ENCODE measurements around the gene SMG6. TPM values are rescaled to one million over a fixed set of nuclear protein-coding genes. Genes with fewer than 3 reads are reported as not detected.

SMG6 gene
- total and polyA plus RNA-seq, 7 experiments from 2014 or later, result 8.6 to 65.3 (median 52.7) TPM

GRCh38 chr17:2212400-2212981 is 91.1 kb downstream of the SMG6 start:
- intact Hi-C loops (cut with micrococcal nuclease), result no loop called here
- H3K36me3 Mint-ChIP-seq, result peaks cover 0 to 24% (median 8%) of the 10 kb centered on the region in 5 donors
- H3K9me3 Mint-ChIP-seq, result no peaks in the 10 kb centered on the region
- ATAC-seq (no peak), DNase-seq (no peak)
- Histone ChIP-seq H3K4me1 (ENCODE audit: control insufficient read depth in 2 of 2, insufficient read depth in 2 of 2, low read length in 2 of 2) (peaks cover 34 to 57% of the 10 kb centered on the region in 2 donors), H3K27ac (ENCODE audit: low read depth, low read length) (peak overlapping the region; percentile 89), H3K4me3 (ENCODE audit: low read length) (no peak overlapping the region), H3K27me3 (ENCODE audit: control insufficient read depth in 2 of 2, insufficient read depth in 2 of 2, low read length in 2 of 2) (no peaks in the 10 kb centered on the region), H3K36me3 (ENCODE audit: control insufficient read depth in 2 of 3, insufficient read depth in 3 of 3, low read length in 3 of 3) (no peaks in the 10 kb centered on the region), H3K9me3 (ENCODE audit: control insufficient read depth in 2 of 3, low read length in 3 of 3) (no peaks in the 10 kb centered on the region)
- no peaks in the 10 kb centered on the region for H3K27me3 Mint-ChIP-seq
- POLR2A ChIA-PET, result interaction anchor here (0.5 to 1.3 kb wide), 2 partner anchors 15 to 584 kb away, joined by 3 to 5 read pairs; no protein-coding TSS in a partner anchor
- peak overlapping the region; percentile 1 to 85 (median 66) for H3K4me3 Mint-ChIP-seq
- peaks cover 38 to 79% (median 66%) of the 10 kb centered on the region in 7 donors for H3K4me1 Mint-ChIP-seq
- CTCF ChIA-PET, result interaction anchor here (3.3 kb wide), 1 partner anchor 32 kb away, joined by 13 read pairs; no protein-coding TSS in a partner anchor
- peak overlapping the region; percentile 92 to 98 (median 97) for H3K27ac Mint-ChIP-seq

- H3K9me3 ChIP-seq (ENCODE audit: control insufficient read depth in 2 of 3, low read length in 3 of 3), result no peaks in the 10 kb centered on the region
- Mint-ChIP-seq H3K9me3 (no peaks in the 10 kb centered on the region), H3K4me1 (peaks cover 38 to 75% (median 62%) of the 10 kb centered on the region in 7 donors), H3K27ac (peak overlapping the region; percentile 92 to 98 (median 97)), H3K4me3 (peak overlapping the region in 9 of 10 donors; percentile 9 to 85 (median 66)), H3K36me3 (peaks cover 0 to 22% (median 8%) of the 10 kb centered on the region in 5 donors), H3K27me3 (no peaks in the 10 kb centered on the region)
- H3K27me3 ChIP-seq (ENCODE audit: control insufficient read depth in 2 of 2, insufficient read depth in 2 of 2, low read length in 2 of 2), result no peaks in the 10 kb centered on the region
- peaks cover 33 to 56% of the 10 kb centered on the region in 2 donors for H3K4me1 ChIP-seq (ENCODE audit: control insufficient read depth in 2 of 2, insufficient read depth in 2 of 2, low read length in 2 of 2)
- H3K27ac ChIP-seq (ENCODE audit: low read depth, low read length), result peak overlapping the region; percentile 89
- no peak for DNase-seq
- ChIA-PET POLR2A (interaction anchor here (0.5 to 0.6 kb wide), 2 partner anchors 288 to 584 kb away, joined by 3 read pairs; no protein-coding TSS in a partner anchor), CTCF (interaction anchor here (0.6 to 1.0 kb wide), 2 partner anchors 41 to 856 kb away, joined by 4 to 6 read pairs; no protein-coding TSS in a partner anchor)
- H3K36me3 ChIP-seq (ENCODE audit: control insufficient read depth in 2 of 3, insufficient read depth in 3 of 3, low read length in 3 of 3), result no peaks in the 10 kb centered on the region
- ATAC-seq, result no peak
- no peak overlapping the region for H3K4me3 ChIP-seq (ENCODE audit: low read length)
- intact Hi-C loops (cut with micrococcal nuclease), result no loop called here
Measured at GRCh38 chr17:2211661-2212399, 91.8 kb downstream of the SMG6 start.

- intact Hi-C loops (cut with micrococcal nuclease), result no loop called here
- Mint-ChIP-seq H3K27ac (peak overlapping the region in 7 of 9 donors; percentile 4 to 87 (median 72)), H3K4me3 (peak overlapping the region in 1 of 10 donors; percentile 25), H3K4me1 (peaks cover 34 to 64% (median 51%) of the 10 kb centered on the region in 7 donors), H3K36me3 (peaks cover 0 to 20% (median 8%) of the 10 kb centered on the region in 5 donors), H3K9me3 (no peaks in the 10 kb centered on the region), H3K27me3 (no peaks in the 10 kb centered on the region)
- ChIA-PET CTCF (interaction anchor here (0.6 to 1.0 kb wide), 3 partner anchors 40 to 855 kb away, joined by 4 to 6 read pairs (median 4); no protein-coding TSS in a partner anchor), POLR2A (no interaction called here)
- H3K27me3 ChIP-seq (ENCODE audit: control insufficient read depth in 2 of 2, insufficient read depth in 2 of 2, low read length in 2 of 2), result no peaks in the 10 kb centered on the region
- DNase-seq, result no peak
- peak overlapping the region; percentile 16 for H3K27ac ChIP-seq (ENCODE audit: low read depth, low read length)
- H3K36me3 ChIP-seq (ENCODE audit: control insufficient read depth in 2 of 3, insufficient read depth in 3 of 3, low read length in 3 of 3), result no peaks in the 10 kb centered on the region
- no peaks in the 10 kb centered on the region for H3K9me3 ChIP-seq (ENCODE audit: control insufficient read depth in 2 of 3, low read length in 3 of 3)
- H3K4me1 ChIP-seq (ENCODE audit: control insufficient read depth in 2 of 2, insufficient read depth in 2 of 2, low read length in 2 of 2), result peaks cover 23 to 47% of the 10 kb centered on the region in 2 donors
- ATAC-seq, result no peak
- H3K4me3 ChIP-seq (ENCODE audit: low read length), result no peak overlapping the region
Measured at GRCh38 chr17:2210726-2211125, 92.9 kb downstream of the SMG6 start.

DNA sequence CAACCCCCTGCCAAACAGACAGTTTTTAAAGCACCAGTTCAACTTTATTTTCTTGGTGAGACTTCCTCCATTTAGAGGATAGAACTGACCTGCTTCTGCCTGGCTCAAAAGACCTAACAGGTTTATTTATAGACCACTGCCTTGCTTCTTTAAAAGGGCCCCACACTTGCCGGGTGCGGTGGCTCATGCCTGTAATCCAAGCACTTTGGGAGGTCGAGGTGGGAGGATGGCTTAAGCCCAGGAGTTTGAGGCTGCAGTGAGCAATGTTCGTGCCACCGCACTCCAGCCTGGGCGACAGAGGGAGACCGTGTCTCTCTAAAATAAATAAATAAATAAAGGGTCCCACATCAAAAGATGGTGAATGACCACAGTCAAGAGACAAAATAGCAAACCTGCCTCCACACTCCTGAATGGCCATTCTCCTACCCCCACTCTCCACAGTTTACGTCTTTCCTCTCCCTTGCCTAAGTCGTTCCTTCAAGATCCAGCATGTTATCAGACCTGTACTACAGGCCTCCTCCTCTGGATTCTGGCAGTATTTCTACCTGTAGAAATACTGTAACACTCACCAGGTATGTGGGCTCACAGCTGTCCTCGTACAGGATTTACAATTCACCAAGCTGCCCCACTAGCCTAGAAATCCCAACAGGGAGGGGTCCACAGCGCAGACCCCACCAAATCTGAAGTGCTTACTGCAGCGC is 95.6 kb downstream of the SMG6 start:
- peak overlapping the region in 1 of 10 donors; percentile 29 for H3K4me3 Mint-ChIP-seq
- no peak overlapping the region for H3K4me3 ChIP-seq (ENCODE audit: low read length)
- peaks cover 3 to 28% (median 11%) of the 10 kb centered on the region in 5 donors for H3K36me3 Mint-ChIP-seq
- H3K36me3 ChIP-seq (ENCODE audit: control insufficient read depth in 2 of 3, insufficient read depth in 3 of 3, low read length in 3 of 3), result peaks cover 0 to 3% (median 0%) of the 10 kb centered on the region in 3 experiments
- H3K9me3 Mint-ChIP-seq, result no peaks in the 10 kb centered on the region
- H3K27me3 ChIP-seq (ENCODE audit: control insufficient read depth in 2 of 2, insufficient read depth in 2 of 2, low read length in 2 of 2), result no peaks in the 10 kb centered on the region
- peak overlapping the region in 3 of 9 donors; percentile 13 to 88 (median 57) for H3K27ac Mint-ChIP-seq
- no peak overlapping the region for H3K27ac ChIP-seq (ENCODE audit: low read depth, low read length)
- ChIA-PET CTCF (no interaction called here), POLR2A (interaction anchor here (0.7 kb wide), 1 partner anchor 148 kb away, joined by 3 read pairs; no protein-coding TSS in a partner anchor)
- no peaks in the 10 kb centered on the region for H3K27me3 Mint-ChIP-seq
- intact Hi-C loops (cut with micrococcal nuclease), result no loop called here
- peaks cover 5 to 27% of the 10 kb centered on the region in 2 donors for H3K4me1 ChIP-seq (ENCODE audit: control insufficient read depth in 2 of 2, insufficient read depth in 2 of 2, low read length in 2 of 2)
- peaks cover 22 to 44% (median 35%) of the 10 kb centered on the region in 7 donors for H3K4me1 Mint-ChIP-seq
- ATAC-seq, result no peak
- H3K9me3 ChIP-seq (ENCODE audit: control insufficient read depth in 2 of 3, low read length in 3 of 3), result no peaks in the 10 kb centered on the region
- no peak for DNase-seq

DNA sequence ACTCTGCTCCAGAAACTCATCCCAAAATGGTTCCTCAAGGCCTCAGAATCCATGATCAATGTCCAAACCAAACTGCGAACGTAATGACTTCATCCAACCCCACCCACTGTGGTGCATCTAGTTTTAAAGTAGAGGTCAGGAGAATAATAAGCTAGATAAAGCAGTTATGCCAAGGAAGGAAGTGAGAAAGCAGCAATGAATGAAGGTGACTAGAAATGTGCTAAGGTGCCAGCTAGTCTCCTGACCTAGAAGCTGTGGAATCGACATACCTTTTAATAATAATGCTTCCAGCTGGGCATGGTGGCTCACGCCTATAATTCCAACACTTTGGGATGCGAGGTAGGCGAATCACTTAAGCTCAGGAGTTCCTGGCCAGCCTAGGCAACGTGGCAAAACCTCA is 99.2 kb downstream of the SMG6 start:
- DNase-seq (no peak), ATAC-seq (no peak)
- Mint-ChIP-seq H3K4me3 (peak overlapping the region in 1 of 10 donors; percentile 21), H3K4me1 (peaks cover 16 to 37% (median 27%) of the 10 kb centered on the region in 7 donors), H3K36me3 (peaks cover 0 to 22% (median 8%) of the 10 kb centered on the region in 5 donors), H3K27me3 (no peaks in the 10 kb centered on the region), H3K27ac (peak overlapping the region in 4 of 9 donors; percentile 1 to 45 (median 29)), H3K9me3 (peaks cover 0 to 2% (median 0%) of the 10 kb centered on the region in 11 donors)
- ChIA-PET POLR2A (interaction anchor here (1.9 kb wide), 1 partner anchor 10 kb away, joined by 8 read pairs; no protein-coding TSS in a partner anchor), CTCF (interaction anchor here (0.7 to 1.2 kb wide), 2 partner anchors 10 to 146 kb away, joined by 3 read pairs; no protein-coding TSS in a partner anchor)
- Histone ChIP-seq H3K36me3 (ENCODE audit: control insufficient read depth in 2 of 3, insufficient read depth in 3 of 3, low read length in 3 of 3) (peaks cover 0 to 3% (median 0%) of the 10 kb centered on the region in 3 experiments), H3K4me3 (ENCODE audit: low read length) (no peak overlapping the region), H3K9me3 (ENCODE audit: control insufficient read depth in 2 of 3, low read length in 3 of 3) (no peaks in the 10 kb centered on the region), H3K4me1 (ENCODE audit: control insufficient read depth in 2 of 2, insufficient read depth in 2 of 2, low read length in 2 of 2) (peaks cover 0 to 15% of the 10 kb centered on the region in 2 donors), H3K27ac (ENCODE audit: low read depth, low read length) (no peak overlapping the region), H3K27me3 (ENCODE audit: control insufficient read depth in 2 of 2, insufficient read depth in 2 of 2, low read length in 2 of 2) (no peaks in the 10 kb centered on the region)
- intact Hi-C loops (cut with micrococcal nuclease), result no loop called here

DNA sequence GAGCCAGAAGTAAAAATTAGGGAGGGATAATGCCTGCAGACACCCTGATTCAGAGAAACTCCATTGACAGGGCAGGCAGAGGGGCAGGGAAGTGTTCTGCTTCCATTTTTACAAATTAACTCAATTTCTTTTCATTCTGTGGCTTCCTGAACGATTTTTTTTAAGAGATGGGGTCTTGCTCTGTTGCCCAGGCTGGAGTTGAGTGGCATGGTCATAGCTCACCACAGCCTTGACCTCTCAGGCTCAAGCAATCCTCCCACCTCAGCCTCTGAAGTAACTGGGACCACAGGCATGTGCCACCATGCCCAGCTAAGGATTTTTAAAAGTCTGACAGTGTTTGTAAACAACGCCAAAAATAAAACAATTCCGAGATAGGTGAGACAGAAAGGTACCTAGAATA is 99.8 kb downstream of the SMG6 start:
- no peaks in the 10 kb centered on the region for H3K27me3 Mint-ChIP-seq
- H3K4me1 Mint-ChIP-seq, result peaks cover 17 to 37% (median 31%) of the 10 kb centered on the region in 7 donors
- H3K36me3 Mint-ChIP-seq, result peaks cover 0 to 24% (median 11%) of the 10 kb centered on the region in 5 donors
- H3K27ac ChIP-seq (ENCODE audit: low read depth, low read length), result no peak overlapping the region
- ATAC-seq (no peak), DNase-seq (no peak)
- H3K27ac Mint-ChIP-seq, result no peak overlapping the region
- peaks cover 0 to 3% (median 0%) of the 10 kb centered on the region in 3 experiments for H3K36me3 ChIP-seq (ENCODE audit: control insufficient read depth in 2 of 3, insufficient read depth in 3 of 3, low read length in 3 of 3)
- CTCF ChIA-PET, result interaction anchor here (1.1 kb wide), 1 partner anchor 146 kb away, joined by 3 read pairs; no protein-coding TSS in a partner anchor
- no peak overlapping the region for H3K4me3 Mint-ChIP-seq
- peaks cover 0 to 15% of the 10 kb centered on the region in 2 donors for H3K4me1 ChIP-seq (ENCODE audit: control insufficient read depth in 2 of 2, insufficient read depth in 2 of 2, low read length in 2 of 2)
- POLR2A ChIA-PET, result interaction anchor here (1.9 kb wide), 1 partner anchor 10 kb away, joined by 8 read pairs; no protein-coding TSS in a partner anchor
- intact Hi-C loops (cut with micrococcal nuclease), result no loop called here
- H3K9me3 Mint-ChIP-seq, result peaks cover 0 to 2% (median 0%) of the 10 kb centered on the region in 11 donors
- H3K9me3 ChIP-seq (ENCODE audit: control insufficient read depth in 2 of 3, low read length in 3 of 3), result no peaks in the 10 kb centered on the region
- no peaks in the 10 kb centered on the region for H3K27me3 ChIP-seq (ENCODE audit: control insufficient read depth in 2 of 2, insufficient read depth in 2 of 2, low read length in 2 of 2)
- H3K4me3 ChIP-seq (ENCODE audit: low read length), result no peak overlapping the region
